Activated T-helper 9 cell treated with anti-CD3 and anti-CD28 coated beads, Interleukin-2, amount 50 U/mL, for 16 hours (primary cell): ENCODE data around the gene EXOG.

ENCODE experiments used
- DNase-seq: peaks from one replicate; pipeline ENCODE4 v3.0.0-alpha.2; 2020; ENCODE audit warnings: low read depth

Gene EXOG

GRCh38 chr3:38545983-38546382 lies 49.8 kb downstream of the EXOG start:
- DNase-seq: no peak

GRCh38 chr3:38548154-38548931 lies 52.2 kb downstream of the EXOG start:
- no peak for DNase-seq

GRCh38 chr3:38549082-38549481 lies 52.9 kb downstream of the EXOG start:
- no peak for DNase-seq

GRCh38 chr3:38549486-38549885 lies 53.3 kb downstream of the EXOG start:
- DNase-seq: no peak

- no peak for DNase-seq
Measured at GRCh38 chr3:38549957-38550840, 54.1 kb downstream of the EXOG start.

GRCh38 chr3:38551026-38551832 lies 55.1 kb downstream of the EXOG start:
- DNase-seq: no peak

- no peak for DNase-seq
Measured at GRCh38 chr3:38552364-38552763, 56.2 kb downstream of the EXOG start.

- no peak for DNase-seq
Measured at GRCh38 chr3:38553071-38553470, 56.9 kb downstream of the EXOG start.

- DNase-seq: no peak
Measured at GRCh38 chr3:38554127-38554827, 58.1 kb downstream of the EXOG start.

GRCh38 chr3:38555149-38555840 lies 59.2 kb downstream of the EXOG start:
- DNase-seq: no peak

GRCh38 chr3:38555926-38556325 lies 59.8 kb downstream of the EXOG start:
- DNase-seq: no peak

- no peak for DNase-seq
Measured at GRCh38 chr3:38556640-38557358, 60.7 kb downstream of the EXOG start.

- DNase-seq: no peak
Measured at GRCh38 chr3:38558864-38559263, 62.7 kb downstream of the EXOG start.

GRCh38 chr3:38560284-38560683 lies 64.1 kb downstream of the EXOG start:
- no peak for DNase-seq

GRCh38 chr3:38560996-38561717 lies 65.0 kb downstream of the EXOG start:
- no peak for DNase-seq

GRCh38 chr3:38561746-38562466 lies 65.8 kb downstream of the EXOG start:
- DNase-seq: no peak

- no peak for DNase-seq
Measured at GRCh38 chr3:38562467-38562925, 66.4 kb downstream of the EXOG start.

- no peak for DNase-seq
Measured at GRCh38 chr3:38563070-38563885, 67.1 kb downstream of the EXOG start.
